ENCODE measurements around the gene CCND1.

The CCND1 gene

GRCh38 chr11:69642913-69643632 is 2.1 kb downstream of the CCND1 start:
- peak; percentile 94 for DNase-seq (ENCODE audit: low spot score)
- peak; percentile 98 for TF ChIP-seq CTCF (IDR thresholded peaks at IDR 0.05; ENCODE audit: extremely low read depth, missing control alignments)

DNA sequence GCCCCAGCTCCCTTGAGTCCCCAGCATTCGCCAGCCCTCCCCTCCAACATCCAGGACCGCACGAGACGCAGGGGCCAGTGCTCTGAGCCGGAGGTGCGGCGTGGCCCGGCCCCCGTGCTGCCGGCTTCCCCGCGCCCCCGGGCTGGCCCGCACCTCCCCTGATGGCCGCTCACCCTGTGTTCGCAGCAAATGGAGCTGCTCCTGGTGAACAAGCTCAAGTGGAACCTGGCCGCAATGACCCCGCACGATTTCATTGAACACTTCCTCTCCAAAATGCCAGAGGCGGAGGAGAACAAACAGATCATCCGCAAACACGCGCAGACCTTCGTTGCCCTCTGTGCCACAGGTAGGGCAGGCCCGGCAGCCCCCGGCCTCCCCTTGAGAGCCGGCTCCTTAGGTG is 2.7 kb downstream of the CCND1 start:
- no peak for DNase-seq (ENCODE audit: low spot score)
- TF ChIP-seq CTCF (IDR thresholded peaks at IDR 0.05; ENCODE audit: extremely low read depth, missing control alignments) = no peak

DNA sequence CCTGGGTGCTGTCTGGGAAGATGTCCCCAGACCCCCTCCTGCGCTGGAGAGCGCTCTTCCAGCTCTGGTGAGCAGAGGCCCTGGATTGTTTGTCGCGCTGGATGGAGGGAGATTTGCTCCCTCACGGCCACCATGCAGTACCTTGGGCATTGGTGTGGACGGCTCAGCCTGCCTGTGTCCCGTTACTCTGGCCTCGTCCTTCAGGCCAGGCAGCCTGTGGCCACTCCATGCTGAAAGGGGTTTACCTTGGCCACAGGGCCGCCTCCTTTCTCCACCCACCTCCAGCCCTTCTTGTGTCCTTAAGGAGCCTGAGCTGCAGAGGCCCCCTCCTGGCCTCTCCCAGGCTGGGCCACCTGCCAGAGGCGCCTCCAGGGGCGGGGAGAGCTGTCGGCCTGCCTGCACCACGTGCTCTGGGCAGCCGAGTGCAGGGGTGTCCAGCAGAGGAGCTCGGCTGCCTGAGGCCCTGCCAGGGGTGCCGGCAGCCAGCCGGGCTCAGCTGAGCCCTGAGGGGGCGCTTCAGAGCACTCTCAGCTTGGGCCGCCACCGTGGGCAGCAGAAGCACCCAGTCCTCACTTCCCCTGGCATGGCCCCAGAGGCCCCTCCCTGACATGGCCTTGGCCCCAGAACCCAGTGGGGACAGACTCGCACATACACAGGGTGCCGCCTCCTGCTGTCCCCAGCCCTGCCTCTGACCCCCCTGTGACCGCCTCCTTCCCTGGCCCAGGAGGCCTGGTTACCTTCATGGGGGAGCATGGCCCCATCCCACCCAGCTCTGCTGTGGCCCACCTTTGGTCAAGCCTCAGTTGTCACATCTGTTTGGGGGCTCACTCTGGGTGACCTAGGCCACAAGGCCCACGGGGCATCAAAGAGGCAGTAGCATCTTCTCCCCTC is 3.4 kb downstream of the CCND1 start:
- no peak for DNase-seq (ENCODE audit: low spot score)
- no peak for TF ChIP-seq CTCF (IDR thresholded peaks at IDR 0.05; ENCODE audit: extremely low read depth, missing control alignments)

DNA sequence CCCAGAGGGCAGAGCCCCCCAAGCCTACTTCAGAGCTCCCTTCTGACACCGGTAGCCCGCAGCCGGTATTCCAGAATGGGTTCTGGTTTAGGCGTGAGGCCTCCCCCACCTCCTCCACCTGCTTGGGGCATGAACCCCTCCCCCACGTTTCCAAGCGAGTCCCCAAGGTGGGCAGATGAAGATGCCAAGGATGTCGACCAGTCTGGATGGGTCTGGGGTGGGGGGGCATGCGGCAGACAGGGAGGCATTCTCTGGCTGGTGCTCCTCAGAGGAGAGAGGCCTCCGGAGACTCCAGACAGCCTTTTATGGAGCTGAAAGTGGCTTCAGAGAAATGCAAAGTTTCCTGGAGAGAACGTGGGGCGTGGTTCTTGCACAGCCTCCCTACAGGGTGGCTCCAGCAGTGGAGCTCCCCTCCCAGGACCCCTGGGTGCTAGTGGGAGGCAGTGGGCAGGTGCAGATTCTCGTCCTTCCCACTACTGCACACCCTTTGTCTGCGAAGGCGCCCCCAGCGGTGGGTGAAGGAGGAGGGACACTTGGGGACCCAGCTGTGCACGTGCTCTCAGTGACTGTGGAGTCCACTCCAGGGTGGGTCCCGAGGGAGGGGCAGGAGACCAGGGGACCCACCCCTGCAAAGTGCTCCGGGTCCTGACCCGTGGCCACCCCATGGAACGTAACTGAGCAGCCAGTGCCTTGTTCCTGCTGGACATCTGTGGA is 4.2 kb downstream of the CCND1 start:
- no peak for TF ChIP-seq CTCF (IDR thresholded peaks at IDR 0.05; ENCODE audit: extremely low read depth, missing control alignments)
- DNase-seq (ENCODE audit: low spot score) = no peak

- DNase-seq (ENCODE audit: low spot score) = no peak
- no peak for TF ChIP-seq CTCF (IDR thresholded peaks at IDR 0.05; ENCODE audit: extremely low read depth, missing control alignments)
Observed at GRCh38 chr11:69645801-69646492, 5.0 kb downstream of the CCND1 start.

GRCh38 chr11:69646493-69647389 is 5.8 kb downstream of the CCND1 start:
- no peak for DNase-seq (ENCODE audit: low spot score)

More at GRCh38 chr11:69646493-69647389, 5.8 kb downstream of the CCND1 start:
- TF ChIP-seq CTCF (IDR thresholded peaks at IDR 0.05; ENCODE audit: extremely low read depth, missing control alignments) = no peak
